HEK293 (cell line): ENCODE data around the gene FUT4.
"Not testable (repeated sequence)": the region's sequence is repeated elsewhere in the genome, so short reads cannot be mapped to it uniquely, and the experiment has no call there.

Experiments used
- CTCF ChIA-PET: fragments of 350-600 bp; formaldehyde crosslinking; extraction: SDS; loops from one replicate; lab custom pipeline; 2021; ENCODE audit warnings: antibody characterized with exemption; lab: Yijun Ruan, JAX
- POLR2A ChIA-PET: fragments of 300-600 bp; formaldehyde crosslinking; extraction: SDS; loops from one replicate; lab custom pipeline; 2020; ENCODE audit warnings: antibody characterized with exemption, inconsistent platforms; lab: Yijun Ruan, JAX
- H3K27ac ChIP-seq: fragments of 200-500 bp; sonication (Bioruptor generic); 2 replicates; pipeline ENCODE4 v1.5.1; 2014; ENCODE audit warnings: low read depth, low read length, control low read depth, inconsistent platforms; ENCODE audit errors: extremely low read depth
- H3K36me3 ChIP-seq, 2 experiments: fragments of 200-500 bp in 1 of 2; sonication (Bioruptor generic) in 1 of 2; 1 replicate in 1 of 2; 2 replicates in 1 of 2; pipeline ENCODE4 v1.5.1; 2014 to 2017; ENCODE audit warnings: inconsistent platforms in 2 of 2, low read length in 2 of 2; ENCODE audit not compliant: control insufficient read depth in 2 of 2, insufficient read depth in 1 of 2
- H3K4me1 ChIP-seq: fragments of 200-500 bp; sonication (Bioruptor generic); 2 replicates; pipeline ENCODE4 v1.5.1; 2014; ENCODE audit warnings: mild to moderate bottlenecking, low read length, inconsistent platforms; ENCODE audit not compliant: control insufficient read depth, insufficient read depth
- H3K4me3 ChIP-seq: 2 replicates; pipeline ENCODE4 v1.5.1; 2011; ENCODE audit warnings: low read depth, mild to moderate bottlenecking, control low read depth, low read length, moderate library complexity
- H3K9me3 ChIP-seq: fragments of 200-500 bp; sonication (Bioruptor generic); 2 replicates; pipeline ENCODE4 v1.5.1; 2014; ENCODE audit warnings: low read depth, low read length, inconsistent platforms; ENCODE audit not compliant: control insufficient read depth, insufficient read depth
- ATF2 ChIP-seq: fragments of 450-650 bp; formaldehyde crosslinking; IDR thresholded peaks from 2 replicates; pipeline ENCODE4 v1.5.1; 2016; ENCODE audit warnings: missing biosample characterization, missing genetic modification characterization, low read depth
- GLI2 ChIP-seq: fragments of 450-650 bp; formaldehyde crosslinking; IDR thresholded peaks from 2 replicates; pipeline ENCODE4; 2017; ENCODE audit warnings: missing biosample characterization, missing genetic modification characterization, low read depth, borderline replicate concordance
- KLF16 ChIP-seq: fragments of 450-650 bp; formaldehyde crosslinking; IDR thresholded peaks from 2 replicates; pipeline ENCODE4 v1.5.1; 2017; ENCODE audit warnings: missing biosample characterization, missing genetic modification characterization
- KLF9 ChIP-seq: fragments of 450-650 bp; formaldehyde crosslinking; IDR thresholded peaks from 2 replicates; pipeline ENCODE4 v1.5.1; 2016; ENCODE audit warnings: missing biosample characterization, missing genetic modification characterization, low read depth
- RBAK ChIP-seq: fragments of 450-650 bp; formaldehyde crosslinking; IDR thresholded peaks from 2 replicates; pipeline ENCODE4 v1.5.1; 2016; ENCODE audit warnings: missing biosample characterization, missing genetic modification characterization
- ZBTB1 ChIP-seq: fragments of 450-650 bp; formaldehyde crosslinking; IDR thresholded peaks from 2 replicates; pipeline ENCODE4 v1.5.1; 2016; ENCODE audit warnings: missing biosample characterization, missing genetic modification characterization
- ZBTB44 ChIP-seq: fragments of 450-650 bp; IDR thresholded peaks from 2 replicates; pipeline ENCODE4 v1.5.1; 2018; ENCODE audit warnings: missing biosample characterization, mild to moderate bottlenecking, missing genetic modification characterization
- ZFP3 ChIP-seq: fragments of 450-650 bp; formaldehyde crosslinking; IDR thresholded peaks from 2 replicates; pipeline ENCODE4 v1.5.1; 2016; ENCODE audit warnings: low read depth, missing biosample characterization, missing genetic modification characterization
- ZNF211 ChIP-seq: fragments of 450-650 bp; formaldehyde crosslinking; IDR thresholded peaks from 2 replicates; pipeline ENCODE4 v1.5.1; 2016; ENCODE audit warnings: low read depth, missing biosample characterization, missing genetic modification characterization
- ZNF350 ChIP-seq: fragments of 450-650 bp; formaldehyde crosslinking; IDR thresholded peaks from 2 replicates; pipeline ENCODE4 v1.5.0; 2017; ENCODE audit warnings: missing biosample characterization, mild to moderate bottlenecking, missing genetic modification characterization
- ZNF416 ChIP-seq: fragments of 450-650 bp; formaldehyde crosslinking; IDR thresholded peaks from 2 replicates; pipeline ENCODE4 v1.5.1; 2016; ENCODE audit warnings: missing biosample characterization, missing genetic modification characterization
- ZNF561 ChIP-seq: fragments of 450-650 bp; IDR thresholded peaks from 2 replicates; pipeline ENCODE4 v1.5.1; 2018; ENCODE audit warnings: missing biosample characterization, missing genetic modification characterization, borderline replicate concordance
- ZNF571 ChIP-seq: fragments of 450-650 bp; formaldehyde crosslinking; IDR thresholded peaks from 2 replicates; pipeline ENCODE4 v1.5.0; 2017; ENCODE audit warnings: missing biosample characterization, missing genetic modification characterization
- ZNF629 ChIP-seq: fragments of 450-650 bp; formaldehyde crosslinking; IDR thresholded peaks from 2 replicates; pipeline ENCODE4 v1.5.1; 2017; ENCODE audit warnings: missing biosample characterization, missing genetic modification characterization
- ZNF639 ChIP-seq: fragments of 450-650 bp; formaldehyde crosslinking; IDR thresholded peaks from 2 replicates; pipeline ENCODE4 v1.5.1; 2016; ENCODE audit warnings: missing biosample characterization, missing genetic modification characterization
- ZNF654 ChIP-seq: fragments of 450-650 bp; formaldehyde crosslinking; IDR thresholded peaks from 2 replicates; pipeline ENCODE4 v1.5.1; 2016; ENCODE audit warnings: low read depth, missing biosample characterization, missing genetic modification characterization
- ZNF704 ChIP-seq: fragments of 450-650 bp; formaldehyde crosslinking; IDR thresholded peaks from 2 replicates; pipeline ENCODE4 v1.5.1; 2016; ENCODE audit warnings: missing biosample characterization, missing genetic modification characterization

Gene FUT4

GRCh38 chr11:94500181-94500580 is 43.5 kb upstream of the FUT4 start (continued):
- TF ChIP-seq ZBTB44 (tag by site-specific recombination), result no peak
- TF ChIP-seq GLI2 (tag by site-specific recombination), result no peak
- no peak for TF ChIP-seq ZNF416
- no peak for TF ChIP-seq ATF2
- TF ChIP-seq ZNF639 (tag by site-specific recombination), result no peak
- TF ChIP-seq RBAK, result no peak
- TF ChIP-seq KLF9 (tag by site-specific recombination), result no peak

- H3K36me3 ChIP-seq, result peaks cover 11 to 43% of the 10 kb centered on the region in 2 experiments
- POLR2A ChIA-PET, result no interaction called here
- CTCF ChIA-PET, result interaction anchor here (0.5 to 5.0 kb wide), 7 partner anchors 11 to 839 kb away, joined by 3 to 33 read pairs (median 4); no protein-coding TSS in a partner anchor
- no peaks in the 10 kb centered on the region for H3K9me3 ChIP-seq
- H3K4me1 ChIP-seq, result no peaks in the 10 kb centered on the region
- H3K27ac ChIP-seq, result no peak overlapping the region
- TF ChIP-seq KLF16 (tag by site-specific recombination) (no peak), ZNF571 (tag by site-specific recombination) (no peak), ZNF416 (no peak), ZNF350 (no peak)
- H3K4me3 ChIP-seq, result no peak overlapping the region
Measured at GRCh38 chr11:94501522-94501921, 42.2 kb upstream of the FUT4 start.

GRCh38 chr11:94504689-94505293 is 38.9 kb upstream of the FUT4 start:
- H3K9me3 ChIP-seq, result no peaks in the 10 kb centered on the region
- ChIA-PET POLR2A (no interaction called here), CTCF (interaction anchor here (0.6 to 5.0 kb wide), 25 partner anchors 9 to 1724 kb away, joined by 3 to 33 read pairs (median 4); no protein-coding TSS in a partner anchor)

GRCh38 chr11:94506513-94506912 is 37.2 kb upstream of the FUT4 start:
- H3K36me3 ChIP-seq, H3K4me3 ChIP-seq, POLR2A ChIA-PET, H3K4me1 ChIP-seq, H3K9me3 ChIP-seq, H3K27ac ChIP-seq: not testable (repeated sequence)
- CTCF ChIA-PET, result interaction anchor here (1.2 to 3.2 kb wide), 2 partner anchors 16 to 611 kb away, joined by 5 to 18 read pairs; no protein-coding TSS in a partner anchor

More at GRCh38 chr11:94504689-94505293, 38.9 kb upstream of the FUT4 start:
- TF ChIP-seq ZNF629 (tag by site-specific recombination) (0 out of 2 replicates have a peak, but pooled peaks have one; percentile 47), ZNF211 (tag by site-specific recombination) (no peak), ZNF561 (tag by site-specific recombination) (no peak), ZNF704 (tag by site-specific recombination) (no peak), ZNF654 (peak; percentile 57), ZBTB1 (tag by site-specific recombination) (no peak), ZFP3 (tag by site-specific recombination) (no peak)
- TF ChIP-seq, all 188 proteins: peak for 2
- Histone ChIP-seq H3K4me3 (no peak overlapping the region), H3K4me1 (no peaks in the 10 kb centered on the region), H3K27ac (no peak overlapping the region), H3K36me3 (peaks cover 0 to 11% of the 10 kb centered on the region in 2 experiments; a peak in 1 of 3 replicates)
